ENCODE data around the gene YPEL4. TPM values are rescaled to one million over a fixed set of nuclear protein-coding genes. Genes with fewer than 3 reads are reported as not detected.

The YPEL4 gene
- total RNA-seq, 1 donor from 2014 or later: 0.20 TPM

- DNase-seq (ENCODE audit: low read depth, low spot score): no peak
Observed at GRCh38 chr11:57633394-57634070, 16.2 kb downstream of the YPEL4 start.

- DNase-seq (ENCODE audit: low read depth, low spot score): no peak
Observed at GRCh38 chr11:57632116-57632515, 17.6 kb downstream of the YPEL4 start.

GRCh38 chr11:57630171-57630570 lies 19.5 kb downstream of the YPEL4 start:
- DNase-seq (ENCODE audit: low read depth, low spot score): no peak

- DNase-seq (ENCODE audit: low read depth, low spot score): no peak
Observed at GRCh38 chr11:57626895-57627294, 22.8 kb downstream of the YPEL4 start.

GRCh38 chr11:57624864-57625263 lies 24.8 kb downstream of the YPEL4 start:
- no peak for DNase-seq (ENCODE audit: low read depth, low spot score)

- DNase-seq (ENCODE audit: low read depth, low spot score): no peak
Observed at GRCh38 chr11:57622263-57622662, 27.4 kb downstream of the YPEL4 start.

- no peak for DNase-seq (ENCODE audit: low read depth, low spot score)
Observed at GRCh38 chr11:57620467-57620866, 29.2 kb downstream of the YPEL4 start.

- no peak for DNase-seq (ENCODE audit: low read depth, low spot score)
Observed at GRCh38 chr11:57619331-57619730, 30.4 kb downstream of the YPEL4 start.

- no peak for DNase-seq (ENCODE audit: low read depth, low spot score)
Observed at GRCh38 chr11:57618438-57618837, 31.3 kb downstream of the YPEL4 start.

- no peak for DNase-seq (ENCODE audit: low read depth, low spot score)
Observed at GRCh38 chr11:57616595-57616994, 33.1 kb downstream of the YPEL4 start.

GRCh38 chr11:57615308-57615707 lies 34.4 kb downstream of the YPEL4 start:
- DNase-seq (ENCODE audit: low read depth, low spot score): no peak

- no peak for DNase-seq (ENCODE audit: low read depth, low spot score)
Observed at GRCh38 chr11:57614234-57614772, 35.4 kb downstream of the YPEL4 start.

- DNase-seq (ENCODE audit: low read depth, low spot score): no peak
Observed at GRCh38 chr11:57610170-57610569, 39.5 kb downstream of the YPEL4 start.

GRCh38 chr11:57605028-57605420 lies 44.7 kb downstream of the YPEL4 start:
- no peak for DNase-seq (ENCODE audit: low read depth, low spot score)

- no peak for DNase-seq (ENCODE audit: low read depth, low spot score)
Observed at GRCh38 chr11:57604296-57605027, 45.2 kb downstream of the YPEL4 start.

GRCh38 chr11:57601297-57601696 lies 48.4 kb downstream of the YPEL4 start:
- DNase-seq (ENCODE audit: low read depth, low spot score): no peak

GRCh38 chr11:57599381-57599780 lies 50.3 kb downstream of the YPEL4 start:
- DNase-seq (ENCODE audit: low read depth, low spot score): no peak

- DNase-seq (ENCODE audit: low read depth, low spot score): no peak
Observed at GRCh38 chr11:57598831-57599155, 50.9 kb downstream of the YPEL4 start.

- no peak for DNase-seq (ENCODE audit: low read depth, low spot score)
Observed at GRCh38 chr11:57597916-57598830, 51.5 kb downstream of the YPEL4 start.

GRCh38 chr11:57597461-57597915 lies 52.2 kb downstream of the YPEL4 start, which contains the start of gene SERPING1:
SERPING1 (plus strand) TSS chr11:57597685; CDS start chr11:57598271, 586 bp downstream.
- no peak for DNase-seq (ENCODE audit: low read depth, low spot score)

- no peak for DNase-seq (ENCODE audit: low read depth, low spot score)
Observed at GRCh38 chr11:57596266-57596885, 53.3 kb downstream of the YPEL4 start.
